T-helper 9 cell (primary cell): ENCODE results near the gene FGF23.

ENCODE experiments used
- DNase-seq: peaks from one replicate; pipeline ENCODE4 v3.0.0-alpha.2; 2020

Gene FGF23

GRCh38 chr12:4380332-4380731 is 820 bp upstream of the FGF23 start:
- DNase-seq: no peak

- no peak for DNase-seq
Observed at GRCh38 chr12:4378772-4379171, 740 bp downstream of the FGF23 start.

- no peak for DNase-seq
Observed at GRCh38 chr12:4375449-4375848, 4.1 kb downstream of the FGF23 start.

GRCh38 chr12:4372653-4373052 is 6.9 kb downstream of the FGF23 start:
- DNase-seq: no peak

- DNase-seq: no peak
Observed at GRCh38 chr12:4370265-4370664, 9.2 kb downstream of the FGF23 start.

- DNase-seq: no peak
Observed at GRCh38 chr12:4369548-4369947, 10.0 kb downstream of the FGF23 start.

- no peak for DNase-seq
Observed at GRCh38 chr12:4366090-4366489, 13.4 kb downstream of the FGF23 start.

- DNase-seq: peak; percentile 33
Observed at GRCh38 chr12:4356041-4356327, 23.5 kb downstream of the FGF23 start.

GRCh38 chr12:4355156-4356040 is 24.1 kb downstream of the FGF23 start:
- no peak for DNase-seq

- peak; percentile 36 for DNase-seq
Observed at GRCh38 chr12:4353785-4354208, 25.7 kb downstream of the FGF23 start.

GRCh38 chr12:4346931-4347330 is 32.6 kb downstream of the FGF23 start:
- DNase-seq: no peak

GRCh38 chr12:4331842-4332241 is 47.7 kb downstream of the FGF23 start:
- DNase-seq: no peak

GRCh38 chr12:4331221-4331620 is 48.3 kb downstream of the FGF23 start:
- no peak for DNase-seq

GRCh38 chr12:4330203-4330602 is 49.3 kb downstream of the FGF23 start:
- no peak for DNase-seq

GRCh38 chr12:4327293-4327692 is 52.2 kb downstream of the FGF23 start:
- no peak for DNase-seq

GRCh38 chr12:4325966-4326365 is 53.5 kb downstream of the FGF23 start:
- DNase-seq: no peak

GRCh38 chr12:4324366-4324765 is 55.1 kb downstream of the FGF23 start:
- no peak for DNase-seq

- DNase-seq: no peak
Observed at GRCh38 chr12:4323396-4323795, 56.1 kb downstream of the FGF23 start.

- no peak for DNase-seq
Observed at GRCh38 chr12:4322726-4323125, 56.8 kb downstream of the FGF23 start.

GRCh38 chr12:4320853-4321701 is 58.4 kb downstream of the FGF23 start, which contains the start of gene TIGAR:
TIGAR (plus strand) TSS chr12:4321213; CDS start chr12:4321272, 59 bp downstream.
- DNase-seq: peak; percentile 85

GRCh38 chr12:4320497-4320852 is 59.0 kb downstream of the FGF23 start:
- no peak for DNase-seq
